ENCODE data around the gene CDH13. TPM values are rescaled to one million over a fixed set of nuclear protein-coding genes. Genes with fewer than 3 reads are reported as not detected.

The CDH13 gene
- total RNA-seq, 4 donors from 2014 or later: 3.1 to 13.5 (median 8.9) TPM

DNA sequence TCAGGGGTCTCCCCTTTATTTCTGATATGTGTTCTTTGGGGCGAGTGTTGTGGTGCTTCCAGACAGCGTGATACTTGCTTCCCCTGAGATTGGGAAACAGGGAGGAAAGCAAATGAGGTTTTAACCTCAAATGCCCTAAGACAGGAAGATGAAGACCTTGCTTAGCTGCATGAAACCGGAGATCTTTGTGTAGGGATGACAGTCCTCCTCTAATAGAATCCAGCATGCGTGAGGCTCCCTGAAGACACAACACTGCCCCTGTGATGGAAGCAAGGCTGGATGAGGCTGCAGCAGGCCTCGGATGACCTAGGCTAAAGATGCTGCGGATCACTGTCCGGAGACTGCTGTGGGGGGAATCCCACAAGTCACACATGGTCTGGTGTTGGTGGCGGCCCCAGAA is 491.0 kb downstream of the CDH13 start:
- Histone ChIP-seq H3K27me3 (peaks cover 0 to 5% (median 0%) of the 10 kb centered on the region in 4 donors), H3K4me1 (peaks cover 0 to 9% (median 0%) of the 10 kb centered on the region in 4 donors), H3K36me3 (no peaks in the 10 kb centered on the region), H3K9me3 (no peaks in the 10 kb centered on the region), H3K27ac (replicated peaks in 1 of 4) (no peak overlapping the region), H3K4me3 (no peak overlapping the region)
- WGBS: 89% methylated on average over 8 of the region's 8 CpGs
- DNase-seq (ENCODE audit: extremely low spot score): no peak
- no peak for TF ChIP-seq POLR2AphosphoS5 (IDR thresholded peaks at IDR 0.05)
- TF ChIP-seq EP300 (IDR thresholded peaks at IDR 0.05): no peak
- no peak for TF ChIP-seq POLR2A (IDR thresholded peaks at IDR 0.05; ENCODE audit: low read depth)
- TF ChIP-seq, protein P1, sequence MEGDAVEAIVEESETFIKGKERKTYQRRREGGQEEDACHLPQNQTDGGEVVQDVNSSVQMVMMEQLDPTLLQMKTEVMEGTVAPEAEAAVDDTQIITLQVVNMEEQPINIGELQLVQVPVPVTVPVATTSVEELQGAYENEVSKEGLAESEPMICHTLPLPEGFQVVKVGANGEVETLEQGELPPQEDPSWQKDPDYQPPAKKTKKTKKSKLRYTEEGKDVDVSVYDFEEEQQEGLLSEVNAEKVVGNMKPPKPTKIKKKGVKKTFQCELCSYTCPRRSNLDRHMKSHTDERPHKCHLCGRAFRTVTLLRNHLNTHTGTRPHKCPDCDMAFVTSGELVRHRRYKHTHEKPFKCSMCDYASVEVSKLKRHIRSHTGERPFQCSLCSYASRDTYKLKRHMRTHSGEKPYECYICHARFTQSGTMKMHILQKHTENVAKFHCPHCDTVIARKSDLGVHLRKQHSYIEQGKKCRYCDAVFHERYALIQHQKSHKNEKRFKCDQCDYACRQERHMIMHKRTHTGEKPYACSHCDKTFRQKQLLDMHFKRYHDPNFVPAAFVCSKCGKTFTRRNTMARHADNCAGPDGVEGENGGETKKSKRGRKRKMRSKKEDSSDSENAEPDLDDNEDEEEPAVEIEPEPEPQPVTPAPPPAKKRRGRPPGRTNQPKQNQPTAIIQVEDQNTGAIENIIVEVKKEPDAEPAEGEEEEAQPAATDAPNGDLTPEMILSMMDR (IDR thresholded peaks at IDR 0.05): no peak
- intact Hi-C loops (cut with DNase I): no loop called here

GRCh38 chr16:83118365-83118764 is 491.6 kb downstream of the CDH13 start:
- Histone ChIP-seq H3K27me3 (peaks cover 0 to 5% (median 0%) of the 10 kb centered on the region in 4 donors), H3K4me3 (no peak overlapping the region), H3K4me1 (peaks cover 0 to 9% (median 0%) of the 10 kb centered on the region in 4 donors), H3K36me3 (no peaks in the 10 kb centered on the region), H3K9me3 (no peaks in the 10 kb centered on the region), H3K27ac (replicated peaks in 1 of 4) (no peak overlapping the region)
- WGBS: 69% methylated on average over 8 of the region's 8 CpGs
- intact Hi-C loops (cut with DNase I): no loop called here
- no peak for DNase-seq (ENCODE audit: extremely low spot score)
- no peak for TF ChIP-seq POLR2AphosphoS5 (IDR thresholded peaks at IDR 0.05)
- TF ChIP-seq, protein P1 (IDR thresholded peaks at IDR 0.05): no peak
- no peak for TF ChIP-seq EP300 (IDR thresholded peaks at IDR 0.05)
- TF ChIP-seq POLR2A (IDR thresholded peaks at IDR 0.05; ENCODE audit: low read depth): no peak

- TF ChIP-seq, protein P1 (IDR thresholded peaks at IDR 0.05): no peak
- TF ChIP-seq POLR2A (IDR thresholded peaks at IDR 0.05; ENCODE audit: low read depth) (no peak), EP300 (IDR thresholded peaks at IDR 0.05) (no peak), POLR2AphosphoS5 (IDR thresholded peaks at IDR 0.05) (no peak)
- Histone ChIP-seq H3K4me3 (no peak overlapping the region), H3K4me1 (peaks cover 0 to 6% (median 0%) of the 10 kb centered on the region in 4 donors), H3K36me3 (peaks cover 0 to 21% (median 0%) of the 10 kb centered on the region in 4 donors), H3K27ac (replicated peaks in 1 of 4) (no peak overlapping the region), H3K27me3 (no peaks in the 10 kb centered on the region), H3K9me3 (peaks cover 0 to 14% (median 7%) of the 10 kb centered on the region in 4 donors)
- no peak for DNase-seq (ENCODE audit: extremely low spot score)
- 90% methylated on average over 6 of the region's 6 CpGs for WGBS
- intact Hi-C loops (cut with DNase I): no loop called here
Measured at GRCh38 chr16:83125999-83126568, 499.3 kb downstream of the CDH13 start.

- no peak overlapping the region for H3K4me3 ChIP-seq
- intact Hi-C loops (cut with DNase I): no loop called here
- H3K27me3 ChIP-seq: no peaks in the 10 kb centered on the region
- H3K36me3 ChIP-seq: peaks cover 0 to 21% (median 0%) of the 10 kb centered on the region in 4 donors
- no peak for DNase-seq (ENCODE audit: extremely low spot score)
- TF ChIP-seq, protein P1 (IDR thresholded peaks at IDR 0.05): no peak
- TF ChIP-seq POLR2A (IDR thresholded peaks at IDR 0.05; ENCODE audit: low read depth): no peak
- no peak for TF ChIP-seq EP300 (IDR thresholded peaks at IDR 0.05)
- H3K9me3 ChIP-seq: peaks cover 0 to 14% (median 7%) of the 10 kb centered on the region in 4 donors
- no peaks in the 10 kb centered on the region for H3K4me1 ChIP-seq
- 81% methylated on average over 6 of the region's 6 CpGs for WGBS
- H3K27ac ChIP-seq (replicated peaks in 1 of 4): no peak overlapping the region
Measured at GRCh38 chr16:83128041-83128440, 501.3 kb downstream of the CDH13 start.

GRCh38 chr16:83130039-83130438 is 503.3 kb downstream of the CDH13 start:
- no peak for DNase-seq (ENCODE audit: extremely low spot score)
- intact Hi-C loops (cut with DNase I): no loop called here
- H3K27me3 ChIP-seq: no peaks in the 10 kb centered on the region
- no peaks in the 10 kb centered on the region for H3K4me1 ChIP-seq
- peaks cover 0 to 14% (median 7%) of the 10 kb centered on the region in 4 donors for H3K9me3 ChIP-seq
- TF ChIP-seq POLR2A (IDR thresholded peaks at IDR 0.05; ENCODE audit: low read depth) (no peak), EP300 (IDR thresholded peaks at IDR 0.05) (no peak), POLR2AphosphoS5 (IDR thresholded peaks at IDR 0.05) (no peak)
- TF ChIP-seq, protein P1 (IDR thresholded peaks at IDR 0.05): no peak
- no peak overlapping the region for H3K27ac ChIP-seq (replicated peaks in 1 of 4)
- no peak overlapping the region for H3K4me3 ChIP-seq
- 83% methylated on average over 3 of the region's 3 CpGs for WGBS
- peaks cover 0 to 21% (median 0%) of the 10 kb centered on the region in 4 donors for H3K36me3 ChIP-seq

Measured in esophagus muscularis mucosa (tissue), 4 donors.